Stimulated activated CD4-positive, alpha-beta T cell treated with anti-CD3 and anti-CD28 coated beads, Interleukin-2, amount 100 ng/mL, for 4 hours (primary cell): ENCODE results near the gene CPXM2.

Experiments used
- DNase-seq: peaks from one replicate; pipeline ENCODE4 v3.0.0-alpha.2; 2020; ENCODE audit warnings: low read depth

Gene CPXM2

DNA sequence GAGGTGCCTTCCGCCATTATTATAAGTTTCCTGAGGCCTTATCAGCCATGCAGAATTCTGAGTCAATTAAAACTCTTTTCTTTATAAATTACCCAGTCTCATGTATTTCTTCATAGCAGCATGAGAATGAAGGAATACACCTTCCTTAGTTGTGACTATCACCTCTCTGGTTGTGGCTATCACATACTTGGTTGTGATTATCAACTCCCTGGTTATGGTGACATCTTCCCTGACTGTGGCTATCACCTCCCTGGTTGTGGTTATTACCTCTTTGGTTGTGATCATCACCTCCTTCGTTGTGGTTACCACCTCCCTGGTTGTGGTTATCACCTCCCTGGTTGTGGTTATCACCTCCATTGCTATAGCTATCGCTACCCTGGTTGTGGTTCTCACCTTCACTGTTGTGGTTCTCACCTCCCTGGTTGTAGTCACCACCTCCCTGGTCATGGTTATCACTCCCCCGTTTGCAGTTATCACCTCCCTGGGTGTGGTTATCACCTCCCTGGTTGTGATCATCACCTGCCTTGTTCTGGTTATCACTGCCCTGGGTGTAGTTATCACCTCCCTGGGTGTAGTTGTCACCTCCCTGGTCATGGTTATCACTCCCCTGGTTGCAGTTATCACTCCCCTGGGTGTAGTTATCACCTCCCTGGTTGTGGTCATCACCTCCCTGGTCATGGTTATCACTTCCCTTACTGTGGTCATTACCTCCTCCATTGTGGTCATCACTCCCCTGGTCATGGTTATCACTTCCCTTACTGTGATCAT, 119.5 kb downstream of the CPXM2 start:
- no peak for DNase-seq

DNA sequence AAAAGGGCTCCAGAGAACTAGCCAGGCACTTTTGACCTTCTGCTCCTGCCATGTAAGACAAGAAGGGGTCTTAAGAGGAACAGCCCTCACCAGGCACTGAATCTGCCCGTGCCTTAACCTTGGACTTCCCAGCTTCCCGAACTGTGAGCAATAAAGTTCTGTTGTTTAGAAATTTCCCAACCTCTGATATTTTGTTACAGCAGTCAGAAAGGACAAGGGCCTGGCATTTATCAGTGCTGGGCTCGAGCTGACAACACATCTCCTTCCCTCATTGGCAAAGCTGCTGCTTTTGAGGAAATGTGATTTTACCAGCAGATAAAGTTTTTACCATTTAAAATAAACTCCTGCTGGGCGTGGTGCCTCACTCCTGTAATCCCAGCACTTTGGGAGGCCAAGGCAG, 122.0 kb downstream of the CPXM2 start:
- no peak for DNase-seq

DNA sequence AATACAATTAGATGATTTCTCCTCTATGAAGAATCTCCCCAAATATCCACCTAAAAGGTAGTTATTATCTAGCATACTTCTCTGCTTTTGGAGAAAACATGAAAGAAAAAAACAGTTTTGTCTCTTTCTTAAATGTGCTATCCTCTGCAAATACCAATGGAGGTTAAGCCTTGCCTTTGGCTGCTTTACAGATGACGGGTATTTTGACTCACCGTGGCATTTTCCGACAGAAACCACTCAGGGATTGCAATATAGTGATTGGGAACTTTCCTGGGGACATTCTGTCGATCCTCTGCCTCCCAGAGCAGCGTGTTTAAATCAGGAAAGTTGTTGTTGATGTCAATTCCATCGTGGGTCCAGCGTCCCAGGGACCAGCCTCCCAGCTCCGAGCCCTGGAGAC, 124.8 kb downstream of the CPXM2 start:
- no peak for DNase-seq

DNA sequence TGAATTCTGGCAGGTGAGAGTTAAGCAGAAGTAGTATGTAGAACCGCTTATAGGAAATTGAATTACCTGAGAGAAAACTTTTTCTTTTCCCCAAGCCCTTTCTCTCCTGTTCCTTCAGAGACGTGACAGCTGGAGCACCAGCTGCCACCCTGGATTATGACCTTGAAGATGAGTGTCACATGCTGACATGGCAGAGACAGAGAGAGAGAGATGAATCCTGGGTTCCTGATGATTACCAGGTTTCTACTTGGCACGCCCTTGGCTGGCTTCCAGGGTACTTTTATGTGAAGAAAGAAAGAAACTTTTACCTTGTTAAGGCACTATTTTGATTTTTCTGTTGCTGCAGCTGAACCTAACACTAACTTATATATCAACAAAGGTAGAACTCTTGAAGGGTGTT, 125.6 kb downstream of the CPXM2 start:
- no peak for DNase-seq

DNA sequence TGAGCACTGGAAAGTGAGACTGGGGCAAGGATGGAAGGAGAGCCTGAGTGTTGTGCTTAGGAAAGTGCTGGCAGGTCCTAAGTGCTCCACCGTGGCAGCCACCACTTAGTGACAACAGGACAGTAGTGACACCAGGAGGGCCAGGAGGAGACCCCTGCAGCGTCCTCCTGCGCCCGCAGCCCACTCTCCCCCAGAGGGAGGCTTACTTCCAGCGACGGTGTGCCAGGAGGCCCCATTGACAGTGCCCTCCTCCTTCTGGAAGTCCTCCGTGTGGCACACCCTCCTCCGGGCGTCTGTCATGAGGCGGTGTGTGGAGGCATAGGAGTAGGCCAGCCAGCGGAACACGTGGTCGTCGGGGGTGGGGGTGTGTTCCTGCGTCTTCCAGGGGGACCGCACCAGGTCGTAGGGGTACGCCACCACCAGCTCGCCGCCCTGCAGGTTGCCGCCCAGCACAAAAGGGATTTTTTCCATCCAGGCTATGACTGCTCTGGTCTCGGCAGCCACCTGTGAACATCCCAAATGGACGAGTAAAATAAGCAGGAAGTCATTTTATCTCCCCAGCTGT, 129.9 kb downstream of the CPXM2 start:
- DNase-seq, result no peak

DNA sequence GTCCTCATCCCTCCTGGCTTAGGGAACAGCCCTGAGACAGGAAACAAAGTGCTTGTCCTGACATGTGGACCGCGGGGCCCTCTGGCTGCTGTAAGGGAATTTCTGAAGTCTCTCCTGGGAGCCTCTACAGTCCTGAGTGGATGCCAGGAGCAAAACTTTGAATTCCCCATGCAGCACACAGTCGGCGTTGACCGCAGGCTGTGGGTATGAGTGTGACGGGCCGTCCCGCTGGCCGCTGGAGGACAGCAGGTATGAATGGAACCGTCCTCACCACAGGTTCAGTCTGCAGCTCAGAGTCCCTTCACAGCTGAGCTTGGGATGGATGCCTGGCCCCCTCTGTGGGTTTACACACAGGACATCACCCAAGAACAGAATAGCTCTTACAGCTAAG, 130.6 kb downstream of the CPXM2 start:
- no peak for DNase-seq

DNA sequence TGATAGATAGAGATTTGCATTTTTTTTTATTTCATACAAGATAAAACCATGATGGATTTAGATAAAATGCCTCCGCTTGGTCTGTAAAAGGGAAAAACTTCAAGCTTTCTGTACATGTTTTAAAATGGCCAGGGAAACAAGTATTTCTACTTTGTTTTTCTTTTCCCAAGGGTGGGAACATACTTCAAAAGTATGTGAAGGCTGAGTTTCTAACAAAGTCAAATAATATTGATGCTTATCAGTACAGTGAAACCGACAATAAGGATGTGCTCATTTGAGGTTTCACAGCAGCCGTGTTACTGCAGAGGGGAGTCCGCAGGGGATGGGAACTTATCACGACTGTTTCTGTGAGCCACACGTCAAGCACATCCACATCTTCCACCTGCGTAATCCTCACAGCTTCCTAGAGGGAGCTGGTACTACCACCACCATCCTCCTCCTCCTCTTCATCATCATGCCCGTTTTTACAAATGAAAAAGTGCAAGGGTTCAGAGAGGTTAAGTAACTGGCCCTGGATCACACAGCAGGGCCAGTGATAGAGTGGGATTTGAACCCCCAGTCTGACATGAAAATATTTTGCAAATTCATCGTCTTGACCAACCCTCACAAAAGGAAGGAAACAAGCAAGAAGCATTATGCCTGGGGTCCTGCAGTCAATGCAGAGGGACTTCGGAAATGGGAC, 131.1 kb downstream of the CPXM2 start:
- no peak for DNase-seq

DNA sequence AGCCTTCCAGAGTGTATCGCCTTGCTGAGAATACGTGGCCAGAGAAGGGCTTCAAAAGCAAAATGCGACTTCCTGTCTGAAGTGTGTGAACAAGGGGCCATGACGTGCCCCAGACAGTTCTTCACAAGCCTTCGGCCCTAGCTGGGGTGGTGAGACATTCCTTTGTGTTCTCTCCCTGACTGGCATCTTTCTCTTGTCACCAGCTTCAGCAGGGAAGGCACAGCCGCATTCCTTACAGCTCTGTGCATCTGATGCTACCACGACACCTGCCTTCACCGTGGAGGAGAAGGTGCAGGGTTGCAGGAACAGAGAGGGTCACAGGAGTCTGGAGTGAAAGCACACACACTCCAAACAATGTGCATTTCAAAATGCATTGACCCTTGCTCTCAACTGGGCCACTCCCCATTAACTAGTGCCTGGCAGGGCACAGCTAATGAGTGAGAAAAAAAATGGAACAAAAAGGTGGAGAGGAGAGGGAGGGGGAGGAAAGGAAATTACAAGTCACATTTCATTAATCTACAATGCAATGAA, 132.0 kb downstream of the CPXM2 start:
- DNase-seq, result no peak

DNA sequence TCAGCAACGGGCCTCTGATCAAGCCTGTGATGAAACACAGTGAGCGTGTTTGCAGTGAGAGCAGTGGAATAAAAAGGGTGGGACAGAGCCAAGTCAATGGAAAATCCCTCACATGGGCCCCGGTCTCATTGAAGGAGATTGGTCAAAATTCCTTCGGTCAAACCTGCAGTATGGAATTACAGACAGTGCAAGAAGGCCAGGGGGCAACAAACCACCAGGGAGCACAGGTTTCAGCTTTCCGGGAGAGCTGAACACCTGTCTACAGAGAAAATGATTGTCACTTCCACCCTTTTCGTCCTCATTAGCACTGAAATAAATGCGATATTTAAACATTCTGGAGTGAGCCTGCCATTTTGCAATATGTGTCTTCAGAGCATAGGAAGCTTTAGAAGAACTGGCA, 132.6 kb downstream of the CPXM2 start:
- DNase-seq, result no peak

DNA sequence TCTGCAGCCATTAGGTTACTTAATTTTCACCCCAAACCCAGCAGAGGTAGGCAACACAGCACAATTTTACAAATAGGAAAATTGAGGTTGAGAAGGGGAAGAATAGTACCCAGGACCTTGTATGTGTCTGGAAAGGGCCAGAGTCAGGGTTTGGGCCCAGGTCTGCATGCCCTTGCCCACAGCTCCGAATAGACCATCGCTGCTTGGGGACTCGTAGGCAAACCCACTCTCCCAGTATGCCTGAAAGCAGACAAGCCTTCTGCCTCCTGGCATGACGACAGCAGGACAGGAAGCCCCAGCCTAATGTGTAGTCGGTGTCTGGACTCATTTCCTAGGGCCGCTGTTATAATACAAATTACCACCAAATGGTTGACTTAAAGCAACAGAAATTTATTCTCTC, 133.8 kb downstream of the CPXM2 start:
- DNase-seq, result no peak

DNA sequence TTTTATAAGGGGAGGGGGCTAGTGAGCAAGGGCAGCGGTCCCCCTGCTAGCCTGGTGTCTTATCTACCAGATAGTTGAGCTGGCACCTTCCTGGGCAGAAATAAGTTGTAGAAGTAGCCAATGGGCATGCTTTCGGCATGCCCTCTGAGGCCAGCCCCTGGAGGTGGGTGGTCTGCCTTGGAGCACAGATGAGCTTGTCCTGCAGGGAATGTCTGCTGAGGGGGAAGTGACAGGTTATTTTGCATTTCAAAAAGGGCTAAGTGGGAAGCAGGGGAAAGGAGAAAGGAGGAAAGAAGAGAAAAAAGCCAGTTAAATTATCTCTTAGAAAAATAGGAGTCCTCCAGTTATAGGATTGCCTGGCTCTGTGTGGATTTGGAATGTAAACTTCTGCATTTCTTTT, 136.5 kb downstream of the CPXM2 start:
- DNase-seq, result no peak

DNA sequence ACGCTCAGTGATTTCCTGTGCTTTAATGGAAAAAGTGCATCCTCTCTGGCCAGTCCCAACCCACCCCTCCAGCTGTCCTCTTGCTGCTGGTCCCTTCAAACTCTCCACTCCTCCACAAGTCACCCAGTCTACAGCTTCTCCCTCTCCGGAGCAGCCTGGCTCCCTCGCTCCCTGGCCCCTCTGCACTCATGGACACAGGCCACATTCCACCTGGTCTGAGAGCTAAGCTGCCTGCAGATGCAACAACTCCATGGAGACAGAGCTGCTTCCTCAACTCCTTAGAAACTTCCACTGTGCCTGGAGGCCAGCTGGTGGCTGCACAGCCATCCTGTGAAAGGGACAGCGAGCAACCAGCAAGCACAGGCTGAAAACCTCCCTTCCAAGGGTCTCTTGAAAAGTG, 137.5 kb downstream of the CPXM2 start:
- no peak for DNase-seq

DNA sequence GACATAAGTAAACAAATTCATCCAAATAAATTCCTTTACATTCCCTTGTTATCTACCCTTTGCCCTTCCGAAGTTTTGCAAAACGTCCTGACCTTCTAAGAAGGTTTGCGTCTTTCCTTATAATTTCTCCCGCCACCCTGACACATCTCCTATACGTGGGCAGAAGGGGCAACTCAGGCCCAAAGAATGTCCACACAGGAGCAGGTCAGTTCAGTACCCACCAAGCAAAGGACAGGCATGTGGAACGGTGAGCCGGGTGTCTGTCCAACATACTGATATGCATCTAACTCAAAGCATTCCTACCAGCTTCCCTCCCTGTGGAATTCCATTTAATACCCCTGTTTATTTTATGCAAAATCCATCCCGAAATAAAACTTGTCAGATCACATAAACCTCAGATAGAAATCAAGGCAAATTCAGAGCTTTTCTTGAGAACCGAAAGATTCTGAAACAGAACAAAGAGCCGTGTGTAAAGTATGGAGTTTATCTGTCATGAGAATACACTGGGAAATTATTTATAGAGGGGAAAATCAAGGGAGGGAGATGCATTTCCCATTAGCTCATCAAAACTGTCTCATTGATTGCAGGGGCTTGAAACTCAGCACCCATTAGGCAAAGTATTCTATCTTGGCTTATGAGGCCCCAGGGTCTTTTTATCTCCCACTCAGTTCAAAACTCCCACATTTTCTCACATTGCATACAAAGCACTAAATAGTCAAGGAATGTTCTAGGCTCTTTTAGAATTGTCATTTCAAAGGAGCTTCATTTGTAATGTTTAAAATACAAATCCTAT, 140.1 kb downstream of the CPXM2 start:
- no peak for DNase-seq

DNA sequence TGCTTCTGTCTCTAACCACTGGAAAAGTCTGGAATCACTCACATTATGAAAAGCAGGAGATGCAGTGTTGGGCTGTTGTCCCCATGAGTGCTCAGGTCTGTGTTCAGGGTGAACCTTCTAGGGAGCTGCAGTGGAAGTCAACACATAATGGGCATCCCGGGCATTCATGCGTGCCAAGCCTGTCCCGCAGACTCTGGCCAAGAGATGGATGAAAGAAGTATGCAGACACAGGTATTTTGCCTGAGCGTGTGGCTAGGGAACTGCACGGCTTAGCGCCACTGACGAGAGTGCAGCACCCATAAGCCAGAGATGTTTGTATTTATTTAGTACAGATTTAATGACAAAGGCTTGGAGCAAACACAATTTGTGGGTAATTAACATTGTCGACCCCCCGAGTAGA, 140.7 kb downstream of the CPXM2 start:
- no peak for DNase-seq

DNA sequence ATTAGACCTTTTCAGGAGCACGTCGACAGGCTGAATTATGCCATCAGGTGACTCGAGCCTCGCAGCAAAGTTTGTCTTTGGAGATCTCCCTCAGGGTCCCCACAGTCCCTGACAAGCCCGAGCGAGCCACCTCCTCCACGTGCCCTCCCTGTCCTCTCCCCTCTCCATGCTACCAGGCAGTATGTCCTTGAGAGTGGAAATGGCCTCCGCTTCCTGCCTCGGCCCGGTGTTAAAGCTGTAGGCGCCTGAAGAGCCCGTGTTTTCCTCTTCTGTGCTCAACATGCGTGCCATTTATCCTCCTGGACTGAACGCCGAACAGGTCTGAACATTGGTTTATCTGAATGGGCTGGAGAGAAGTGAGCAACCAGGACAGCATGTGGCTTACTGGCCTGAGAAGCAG, 142.9 kb downstream of the CPXM2 start:
- DNase-seq, result no peak

DNA sequence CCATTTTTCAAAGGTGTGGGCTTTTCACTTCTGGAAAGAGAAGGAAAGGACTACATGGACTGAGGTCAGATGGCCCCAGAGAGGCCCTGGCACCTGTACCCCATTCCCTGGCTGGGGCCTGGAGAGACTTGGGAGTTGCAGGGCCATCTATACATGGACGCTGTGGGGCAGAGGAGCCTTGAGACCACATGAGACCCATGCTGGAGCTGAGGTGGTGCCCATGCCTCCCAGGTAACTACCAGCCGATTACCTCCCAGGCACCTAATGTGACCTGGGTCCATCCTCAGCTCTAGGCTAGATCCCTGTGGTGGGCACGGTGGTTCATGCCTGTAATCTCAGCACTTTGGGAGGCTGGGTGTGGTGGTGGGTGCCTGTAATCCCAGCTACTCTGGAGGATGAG, 144.2 kb downstream of the CPXM2 start:
- DNase-seq, result no peak

DNA sequence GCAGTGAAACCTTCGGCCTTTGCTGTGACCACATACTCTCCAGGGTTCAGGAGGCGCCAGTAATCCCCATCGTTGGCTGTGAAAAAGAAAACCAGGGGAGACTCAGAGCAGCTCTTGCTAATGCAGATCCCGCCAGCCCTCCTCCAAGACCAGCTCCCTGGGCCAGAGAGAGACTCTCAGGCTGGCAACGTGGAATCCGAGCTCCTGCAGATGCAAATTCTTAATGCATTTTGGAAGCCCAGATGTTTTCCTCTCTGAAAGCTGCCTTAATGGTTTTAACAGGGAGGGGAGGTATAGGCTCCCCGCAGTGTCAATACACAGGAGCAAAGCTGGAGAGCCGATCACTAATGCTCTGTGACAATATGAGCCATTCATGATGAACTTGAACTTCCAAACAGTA, 144.7 kb downstream of the CPXM2 start:
- no peak for DNase-seq

DNA sequence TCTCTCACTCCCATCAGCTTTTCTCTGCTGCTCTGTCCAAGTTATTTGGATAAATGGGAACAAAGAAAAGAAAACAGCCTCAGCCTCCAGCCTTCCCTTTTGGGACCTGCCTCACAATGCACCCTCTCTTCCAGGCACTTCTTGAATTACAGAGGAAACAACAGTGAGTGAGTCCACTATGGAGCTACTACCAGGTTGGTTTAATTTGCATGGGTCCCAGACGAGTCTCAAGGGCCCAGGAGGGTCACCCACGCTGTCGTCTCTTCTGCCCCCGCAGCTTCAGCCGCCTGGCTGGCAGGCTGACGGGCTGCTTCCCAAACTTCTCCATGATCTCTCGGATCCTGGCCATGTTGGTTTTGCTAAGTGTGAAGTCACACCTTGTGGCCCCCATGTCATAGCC, 145.1 kb downstream of the CPXM2 start:
- no peak for DNase-seq

DNA sequence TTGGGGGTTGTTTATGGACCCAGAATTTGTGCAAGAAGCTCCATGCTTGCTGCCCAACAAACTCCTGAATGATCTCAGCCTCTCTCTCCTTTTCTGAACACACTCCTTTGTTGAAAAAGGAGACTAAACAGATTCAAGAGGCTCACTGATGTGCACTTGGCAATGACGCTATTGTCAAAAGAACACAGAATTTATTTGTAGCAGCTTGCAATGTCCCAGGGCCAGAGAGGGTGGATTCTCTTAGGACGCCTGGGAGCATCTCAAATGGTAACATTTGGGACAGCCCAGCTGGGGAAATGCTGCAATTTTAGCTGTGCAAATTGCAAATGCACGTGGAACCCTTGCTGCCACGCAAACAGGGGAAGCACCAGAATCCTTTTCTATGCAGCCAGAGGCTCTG, 145.5 kb downstream of the CPXM2 start:
- no peak for DNase-seq

DNA sequence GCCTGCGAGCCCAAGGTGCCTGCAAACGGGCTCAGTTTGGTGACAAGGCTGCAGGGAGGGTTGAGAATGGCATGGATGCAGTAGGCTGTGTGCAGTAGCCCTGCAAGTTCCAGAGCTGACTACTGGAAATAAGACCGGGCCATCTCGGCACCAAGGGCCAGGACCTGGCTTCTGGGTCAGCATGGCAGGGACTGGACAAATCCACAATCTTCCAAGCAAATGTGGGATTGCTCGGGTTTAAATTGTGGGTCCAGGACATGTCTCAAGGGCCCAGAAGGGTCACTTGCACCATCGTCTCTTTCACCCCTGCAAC, 147.4 kb downstream of the CPXM2 start:
- DNase-seq, result no peak

DNA sequence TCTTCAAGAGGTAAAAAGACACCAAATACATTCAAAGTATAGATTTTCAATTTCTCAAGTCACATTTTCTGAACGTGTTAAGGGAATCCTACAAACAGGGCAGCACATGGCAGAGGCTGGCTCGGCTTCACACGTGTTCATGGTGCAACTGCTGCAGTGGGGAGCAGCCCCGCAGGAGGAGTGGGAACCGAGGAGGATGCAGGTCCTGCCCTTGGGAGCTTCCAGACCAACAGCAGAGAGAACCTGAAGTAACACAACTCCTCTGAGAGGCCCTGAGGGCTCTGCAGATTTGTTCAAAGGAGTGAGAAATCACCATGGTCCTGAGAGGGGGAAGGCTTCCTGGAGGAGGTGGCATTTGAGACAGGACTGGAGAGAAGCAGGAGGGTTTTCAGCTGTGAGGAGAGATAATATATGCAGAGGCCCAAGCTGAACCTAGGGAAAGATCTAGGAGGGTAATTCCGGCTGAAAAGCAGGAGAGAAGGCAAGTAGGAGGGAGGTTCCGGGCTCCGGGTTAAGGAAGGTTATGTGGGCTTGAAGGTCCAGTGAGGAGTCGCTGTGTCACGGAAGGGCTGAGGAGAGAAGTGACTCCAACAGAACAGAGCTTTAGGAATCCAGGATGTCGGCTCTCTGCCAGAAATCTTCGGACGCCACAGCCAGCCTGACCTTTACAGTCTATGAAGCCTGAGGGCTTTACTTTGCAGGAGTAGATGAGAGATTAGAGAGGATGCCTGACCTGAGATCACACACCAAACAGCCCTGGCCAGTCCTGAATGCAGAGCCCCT, 148.0 kb downstream of the CPXM2 start:
- no peak for DNase-seq
